PFSK-1 (cell line): ENCODE results near the gene PLXDC2.

Source experiments
- FOXP2 ChIP-seq: optimal IDR thresholded peaks from 2 replicates; pipeline ENCODE3; 2011; ENCODE audit warnings: borderline replicate concordance, control low read depth, inconsistent platforms; ENCODE audit not compliant: insufficient read depth; ENCODE audit errors: extremely low read length, extremely low read depth
- POLR2AphosphoS5 ChIP-seq: IDR thresholded peaks from 2 replicates; pipeline ENCODE4 v1.6.1; 2012; ENCODE audit warnings: low read depth, mild to moderate bottlenecking, control low read depth, low read length, moderate library complexity
- REST ChIP-seq, 2 experiments: IDR thresholded peaks; 2 replicates each; pipeline versions ENCODE4 v1.6.1 to v1.8.0; 2011 to 2012; ENCODE audit warnings: low read depth in 2 of 2, low read length in 2 of 2, control low read depth in 1 of 2, inconsistent platforms in 1 of 2, mild to moderate bottlenecking in 1 of 2, moderate library complexity in 1 of 2; ENCODE audit not compliant: insufficient read depth in 1 of 2
- SIN3A ChIP-seq: IDR thresholded peaks from 2 replicates; pipeline ENCODE4 v1.6.1; 2012; ENCODE audit warnings: mild to moderate bottlenecking, low read length, moderate library complexity, borderline replicate concordance; ENCODE audit not compliant: insufficient read depth
- TAF1 ChIP-seq: IDR thresholded peaks from 2 replicates; pipeline ENCODE4 v1.6.1; 2012; ENCODE audit warnings: low read length, control low read depth, borderline replicate concordance; ENCODE audit not compliant: insufficient read depth

- TF ChIP-seq SIN3A (no peak), POLR2AphosphoS5 (no peak), REST (IDR thresholded peaks at IDR 0.05; ENCODE audit: insufficient read depth in 1 of 2, low read depth in 2 of 2, low read length in 2 of 2) (no peak), FOXP2 (no peak), TAF1 (no peak)
Measured at GRCh38 chr10:20105236-20105635, 289.0 kb downstream of the PLXDC2 start.
